GM19452 (cell line): ENCODE results near the gene APOE.
"Not testable (repeated sequence)": the region's sequence is repeated elsewhere in the genome, so short reads cannot be mapped to it uniquely, and the experiment has no call there.

Experiments
- ATAC-seq: cut with Tn5 transposase; IDR thresholded peaks from one replicate; pipeline ENCODE4 v1.9.1; 2021; ENCODE audit not compliant: unreplicated experiment

APOE gene

GRCh38 chr19:44908074-44908835 lies 2.7 kb downstream of the APOE start:
- ATAC-seq, result no peak

DNA sequence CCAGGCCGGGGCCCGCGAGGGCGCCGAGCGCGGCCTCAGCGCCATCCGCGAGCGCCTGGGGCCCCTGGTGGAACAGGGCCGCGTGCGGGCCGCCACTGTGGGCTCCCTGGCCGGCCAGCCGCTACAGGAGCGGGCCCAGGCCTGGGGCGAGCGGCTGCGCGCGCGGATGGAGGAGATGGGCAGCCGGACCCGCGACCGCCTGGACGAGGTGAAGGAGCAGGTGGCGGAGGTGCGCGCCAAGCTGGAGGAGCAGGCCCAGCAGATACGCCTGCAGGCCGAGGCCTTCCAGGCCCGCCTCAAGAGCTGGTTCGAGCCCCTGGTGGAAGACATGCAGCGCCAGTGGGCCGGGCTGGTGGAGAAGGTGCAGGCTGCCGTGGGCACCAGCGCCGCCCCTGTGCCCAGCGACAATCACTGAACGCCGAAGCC lies 3.3 kb downstream of the APOE start:
- no peak for ATAC-seq

DNA sequence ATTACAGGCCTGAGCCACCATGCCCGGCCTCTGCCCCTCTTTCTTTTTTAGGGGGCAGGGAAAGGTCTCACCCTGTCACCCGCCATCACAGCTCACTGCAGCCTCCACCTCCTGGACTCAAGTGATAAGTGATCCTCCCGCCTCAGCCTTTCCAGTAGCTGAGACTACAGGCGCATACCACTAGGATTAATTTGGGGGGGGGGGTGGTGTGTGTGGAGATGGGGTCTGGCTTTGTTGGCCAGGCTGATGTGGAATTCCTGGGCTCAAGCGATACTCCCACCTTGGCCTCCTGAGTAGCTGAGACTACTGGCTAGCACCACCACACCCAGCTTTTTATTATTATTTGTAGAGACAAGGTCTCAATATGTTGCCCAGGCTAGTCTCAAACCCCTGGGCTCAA lies 4.2 kb downstream of the APOE start:
- ATAC-seq, result no peak

DNA sequence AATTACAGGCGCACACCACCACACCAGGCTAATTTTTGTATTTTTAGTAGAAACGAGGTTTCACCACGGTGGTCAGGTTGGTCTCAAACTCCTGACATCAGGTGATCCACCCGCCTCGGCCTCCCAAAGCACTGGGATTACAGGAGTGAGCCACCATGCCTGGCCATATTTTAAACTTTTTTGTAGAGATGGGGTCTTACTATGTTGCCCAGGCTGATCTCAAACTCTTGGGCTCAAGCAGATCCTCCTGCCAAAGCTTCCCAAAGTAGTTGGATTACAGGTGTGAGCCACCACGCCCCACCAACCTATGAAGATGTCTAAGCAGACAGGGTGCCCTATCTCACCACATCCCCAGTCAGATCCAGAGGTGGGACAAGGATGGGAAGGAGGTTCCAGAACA lies 6.3 kb downstream of the APOE start:
- ATAC-seq, result not testable (repeated sequence)

- ATAC-seq, result no peak
Measured at GRCh38 chr19:44912854-44913253, 7.3 kb downstream of the APOE start.

- ATAC-seq, result not testable (repeated sequence)
Measured at GRCh38 chr19:44913512-44914432, 8.2 kb downstream of the APOE start.

GRCh38 chr19:44914433-44915206 lies 9.0 kb downstream of the APOE start, which contains the start of gene APOC1:
APOC1 (plus strand) TSS chr19:44914608; CDS start chr19:44914892, 284 bp downstream.
- peak; percentile 97 for ATAC-seq

- no peak for ATAC-seq
Measured at GRCh38 chr19:44924243-44924725, 18.7 kb downstream of the APOE start.

DNA sequence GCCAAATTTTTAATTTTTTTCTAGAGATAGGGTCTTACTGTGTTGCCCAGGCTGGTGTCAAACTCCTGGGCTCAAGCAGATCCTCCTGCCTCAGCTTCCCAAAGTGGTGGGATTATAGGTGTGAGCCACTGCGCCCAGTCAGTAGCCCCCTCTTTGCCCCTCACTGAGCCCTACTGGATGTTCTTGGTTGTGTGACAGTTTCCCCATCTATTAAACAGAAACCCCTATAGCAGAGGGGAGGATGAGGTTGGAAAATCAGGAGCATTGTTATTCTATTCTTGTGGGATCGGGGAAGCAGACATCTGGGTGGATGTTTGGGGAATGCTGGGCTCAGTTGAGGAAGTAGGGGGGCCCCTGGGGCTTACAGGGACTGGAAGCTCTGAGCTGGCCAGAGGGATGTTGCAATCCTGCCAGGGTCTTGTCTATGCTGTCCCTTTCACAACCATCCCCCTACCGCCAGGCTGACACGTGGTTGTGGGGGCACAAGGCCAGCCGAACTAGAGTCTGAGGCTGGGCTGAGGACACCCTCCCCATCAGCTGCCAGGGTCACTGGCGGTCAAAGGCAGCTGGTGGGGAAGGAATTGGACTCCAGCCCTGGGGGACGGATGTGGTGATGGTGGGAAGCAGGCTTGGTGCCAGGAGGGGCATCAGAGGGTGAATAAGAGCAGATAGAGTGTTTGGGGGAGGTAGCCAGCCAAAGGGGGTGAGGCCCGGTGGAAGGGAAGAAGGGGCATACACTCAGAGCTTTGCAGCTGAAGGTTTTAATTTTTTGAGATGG lies 19.7 kb downstream of the APOE start:
- no peak for ATAC-seq

DNA sequence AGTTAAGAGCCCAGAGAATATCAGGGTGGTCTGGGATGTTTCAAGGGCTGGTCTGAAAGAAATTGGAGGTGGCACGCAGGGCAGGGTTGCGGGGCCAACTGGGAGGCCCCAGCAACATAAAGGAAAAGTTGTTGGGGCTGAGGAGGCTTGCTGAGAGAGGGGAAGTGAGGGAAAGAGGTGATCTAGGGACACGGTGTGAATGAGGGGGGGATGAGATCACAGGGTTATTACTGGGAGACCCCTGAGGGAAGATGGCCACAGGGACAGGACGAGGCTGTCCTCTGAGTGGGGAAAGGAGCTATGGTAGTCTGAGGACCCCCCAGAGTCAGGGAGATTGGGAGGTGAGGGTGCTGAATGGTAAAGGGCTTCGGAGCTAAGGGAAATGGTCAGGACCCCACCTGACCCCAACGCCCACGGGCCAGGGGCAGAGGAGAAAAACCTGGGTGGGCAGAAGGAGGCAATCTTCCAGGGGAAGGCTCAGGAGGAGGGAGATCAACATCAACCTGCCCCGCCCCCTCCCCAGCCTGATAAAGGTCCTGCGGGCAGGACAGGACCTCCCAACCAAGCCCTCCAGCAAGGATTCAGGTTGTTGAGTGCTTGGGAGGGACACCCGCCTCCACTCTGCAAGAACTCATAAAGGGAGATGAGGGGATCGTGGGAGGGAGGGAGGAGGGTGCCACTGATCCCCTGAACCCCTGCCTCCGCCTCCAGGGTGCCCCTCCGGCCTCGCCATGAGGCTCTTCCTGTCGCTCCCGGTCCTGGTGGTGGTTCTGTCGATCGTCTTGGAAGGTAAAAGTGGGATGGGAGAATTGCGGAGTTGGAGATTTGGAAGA lies 20.9 kb downstream of the APOE start:
- ATAC-seq, result not testable (repeated sequence)

- ATAC-seq, result no peak
Measured at GRCh38 chr19:44927746-44928145, 22.1 kb downstream of the APOE start.

GRCh38 chr19:44930088-44930487 lies 24.5 kb downstream of the APOE start:
- ATAC-seq, result no peak

DNA sequence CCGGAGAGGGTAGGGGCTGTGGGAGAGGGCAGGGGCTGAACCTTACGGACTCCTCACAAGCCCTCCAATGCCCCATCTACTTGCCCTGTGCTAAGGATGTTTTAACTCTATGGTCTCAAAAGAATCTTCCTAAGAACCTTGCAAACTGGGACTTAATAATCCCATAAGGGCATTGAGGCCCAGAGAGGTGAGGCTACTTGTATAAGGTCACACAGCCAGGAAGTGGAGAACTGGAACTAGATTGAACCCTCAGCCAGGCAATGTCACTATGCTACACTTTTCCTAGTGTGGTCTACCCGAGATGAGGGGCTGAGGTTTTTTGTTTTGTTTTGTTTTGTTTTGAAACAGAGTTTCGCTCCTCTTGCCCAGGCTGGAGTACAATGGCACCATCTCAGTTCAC lies 25.9 kb downstream of the APOE start:
- ATAC-seq, result no peak

GRCh38 chr19:44939668-44940067 lies 34.1 kb downstream of the APOE start:
- ATAC-seq, result no peak

- no peak for ATAC-seq
Measured at GRCh38 chr19:44942067-44942571, 36.5 kb downstream of the APOE start, which contains the start of gene APOC4. APOC4 (plus strand) TSS chr19:44942237; CDS start chr19:44942278, 41 bp downstream.

DNA sequence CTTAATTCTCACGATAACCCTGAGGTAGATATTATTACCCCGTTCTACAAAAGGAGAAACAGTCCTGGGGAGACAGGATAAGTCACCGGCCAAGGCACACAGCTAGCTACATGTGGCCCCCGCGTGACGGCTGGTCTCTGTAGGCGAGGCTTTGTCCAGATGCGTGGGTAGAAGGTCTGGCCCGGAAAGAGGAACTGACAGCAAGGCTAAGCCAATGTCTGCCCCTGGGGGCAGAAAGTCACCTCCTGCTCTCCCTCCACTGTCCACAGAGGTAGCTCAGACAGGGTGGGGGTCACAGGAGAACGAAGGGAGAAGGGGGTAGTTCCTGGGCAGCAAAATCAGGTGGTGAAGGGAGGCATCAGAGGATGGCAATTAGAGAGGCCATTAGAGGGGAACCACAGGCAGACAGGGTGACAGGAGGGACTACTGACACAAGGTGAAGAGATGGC lies 38.2 kb downstream of the APOE start:
- no peak for ATAC-seq

- ATAC-seq, result no peak
Measured at GRCh38 chr19:44947041-44947581, 41.5 kb downstream of the APOE start.

DNA sequence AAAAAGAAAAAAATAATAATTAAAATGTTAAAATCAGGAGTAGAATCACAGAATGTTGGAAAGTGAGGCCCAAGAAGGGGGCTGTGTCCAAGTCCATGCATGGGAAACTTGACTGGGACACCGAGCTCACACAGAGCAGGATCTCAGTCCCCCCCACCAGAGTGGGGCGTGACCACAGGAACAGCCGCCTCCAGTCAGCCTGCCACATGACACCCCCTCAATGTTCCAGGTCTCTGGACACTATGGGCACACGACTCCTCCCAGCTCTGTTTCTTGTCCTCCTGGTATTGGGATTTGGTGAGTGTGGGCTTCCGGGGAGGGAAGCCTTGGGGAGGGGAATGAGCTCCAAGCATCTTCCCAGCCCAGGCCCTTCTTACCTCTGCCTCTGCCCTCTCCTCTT lies 42.6 kb downstream of the APOE start:
- no peak for ATAC-seq
